Prostate gland (tissue), 2 donors: Measurements from ENCODE around the gene CLDN2. TPM values are rescaled to one million over a fixed set of nuclear protein-coding genes. Genes with fewer than 3 reads are reported as not detected.
A peak's percentile ranks its signal among the peaks of the same experiment; 100 is the strongest.

Experiments used
- DNase-seq: peaks from one replicate; pipeline ENCODE4 v3.0.0-alpha.2; 2019; ENCODE audit warnings: low spot score
- H3K27ac ChIP-seq, 2 donors: fragments of 200-600 bp; sonication (generic); 2 replicates each; pipeline ENCODE4 v1.5.1; 2017 to 2019
- H3K27me3 ChIP-seq: fragments of 200-600 bp; sonication (generic); replicated peaks from 2 replicates; pipeline ENCODE4 v1.5.1; 2019; ENCODE audit not compliant: insufficient read depth
- H3K36me3 ChIP-seq, 2 donors: fragments of 200-600 bp; sonication (generic); 1 replicate in 1 of 2; 2 replicates in 1 of 2; pipeline versions ENCODE4 v1.5.1 to v1.8.1; 2017 to 2019
- H3K4me1 ChIP-seq: fragments of 200-600 bp; sonication (generic); replicated peaks from 2 replicates; pipeline ENCODE4 v1.5.1; 2019
- H3K4me3 ChIP-seq, 2 donors: fragments of 200-600 bp; sonication (generic); 2 replicates each; pipeline ENCODE4 v1.5.1; 2017 to 2019
- H3K9me3 ChIP-seq: fragments of 200-600 bp; sonication (generic); 2 replicates; pipeline ENCODE4 v1.5.1; 2017
- POLR2A ChIP-seq: fragments of 450-650 bp; IDR thresholded peaks from one replicate; pipeline ENCODE4 v1.6.1; 2016; ENCODE audit warnings: antibody characterized with exemption, mild to moderate bottlenecking
- POLR2AphosphoS5 ChIP-seq: sonication (generic); formaldehyde crosslinking; IDR thresholded peaks from one replicate; pipeline ENCODE4 v1.6.1; 2017; ENCODE audit warnings: antibody characterized with exemption
- WGBS: methylation state at CpG from one replicate; pipeline ENCODE4 v1.1.5; 2018; 5-methylcytosine and 5-hydroxymethylcytosine counted together
- intact Hi-C: fragments of 100-400 bp; cut with DNase I; formaldehyde crosslinking; loops from one replicate; pipeline ENCODE4 v1.14.2; 2022
- total RNA-seq, 2 donors: library from RNA; depleted of rRNA; stranded (reverse); fragments of >200 nt; gene quantifications; one replicate each; pipeline ENCODE4 v1.1.0, GENCODE V29; 2016
- TF ChIP-seq, protein P1 (sequence below), 4 experiments: fragments of 200-600 bp in 2 of 4; fragments of 450-650 bp in 2 of 4; sonication (generic) in 2 of 4; IDR thresholded peaks; 1 replicate in 3 of 4; 2 replicates in 1 of 4; pipeline ENCODE4 v1.5.1; 2016 to 2019; ENCODE audit warnings: antibody characterized with exemption in 4 of 4, mild to moderate bottlenecking in 2 of 4, moderate library complexity in 2 of 4

Gene CLDN2
- total RNA-seq, 2 donors from 2014 or later: 0.28 TPM; not detected in 1

DNA sequence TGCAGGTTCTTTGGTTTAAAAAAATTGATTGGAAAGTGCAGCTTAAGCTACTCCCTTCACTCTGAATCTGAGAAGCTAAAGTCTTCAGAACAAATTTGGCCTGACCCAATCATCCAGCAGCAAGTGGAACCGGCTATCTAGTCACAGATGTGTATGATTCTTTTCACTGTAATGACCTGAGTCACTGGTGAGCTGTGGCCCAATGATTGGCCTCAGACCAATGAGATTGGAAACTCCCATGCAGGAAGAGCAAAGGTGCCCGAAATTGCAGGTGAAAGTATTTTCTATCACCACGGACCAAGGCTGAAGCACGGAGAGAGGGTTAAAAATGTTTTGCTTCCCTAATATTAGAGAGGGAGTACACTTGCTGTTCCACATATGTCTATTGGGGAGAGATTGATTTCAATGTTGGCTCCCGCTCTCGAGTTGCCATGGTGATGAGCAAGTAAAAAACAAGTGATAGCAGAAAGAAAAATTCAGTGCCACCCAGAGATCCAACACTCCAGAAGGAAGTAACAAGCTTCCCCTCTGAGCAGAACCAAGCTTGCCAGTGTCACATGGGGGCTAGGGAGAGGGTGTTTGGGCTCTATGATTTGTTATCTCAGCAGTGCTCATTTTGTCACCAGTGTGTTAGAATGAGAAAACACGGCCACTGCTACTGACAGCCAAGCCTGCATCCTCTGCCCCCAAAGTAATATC is 28.3 kb upstream of the CLDN2 start:
- intact Hi-C loops: no loop called here
- no peak for TF ChIP-seq POLR2AphosphoS5
- TF ChIP-seq, protein P1, sequence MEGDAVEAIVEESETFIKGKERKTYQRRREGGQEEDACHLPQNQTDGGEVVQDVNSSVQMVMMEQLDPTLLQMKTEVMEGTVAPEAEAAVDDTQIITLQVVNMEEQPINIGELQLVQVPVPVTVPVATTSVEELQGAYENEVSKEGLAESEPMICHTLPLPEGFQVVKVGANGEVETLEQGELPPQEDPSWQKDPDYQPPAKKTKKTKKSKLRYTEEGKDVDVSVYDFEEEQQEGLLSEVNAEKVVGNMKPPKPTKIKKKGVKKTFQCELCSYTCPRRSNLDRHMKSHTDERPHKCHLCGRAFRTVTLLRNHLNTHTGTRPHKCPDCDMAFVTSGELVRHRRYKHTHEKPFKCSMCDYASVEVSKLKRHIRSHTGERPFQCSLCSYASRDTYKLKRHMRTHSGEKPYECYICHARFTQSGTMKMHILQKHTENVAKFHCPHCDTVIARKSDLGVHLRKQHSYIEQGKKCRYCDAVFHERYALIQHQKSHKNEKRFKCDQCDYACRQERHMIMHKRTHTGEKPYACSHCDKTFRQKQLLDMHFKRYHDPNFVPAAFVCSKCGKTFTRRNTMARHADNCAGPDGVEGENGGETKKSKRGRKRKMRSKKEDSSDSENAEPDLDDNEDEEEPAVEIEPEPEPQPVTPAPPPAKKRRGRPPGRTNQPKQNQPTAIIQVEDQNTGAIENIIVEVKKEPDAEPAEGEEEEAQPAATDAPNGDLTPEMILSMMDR (IDR thresholded peaks at IDR 0.05): no peak
- TF ChIP-seq POLR2A: no peak
- 71% methylated on average over 7 of the region's 7 CpGs for WGBS
- Histone ChIP-seq H3K27me3 (no peaks in the 10 kb centered on the region), H3K4me3 (no peak overlapping the region), H3K36me3 (no peaks in the 10 kb centered on the region), H3K27ac (no peak overlapping the region), H3K4me1 (no peaks in the 10 kb centered on the region), H3K9me3 (no peaks in the 10 kb centered on the region)
- no peak for DNase-seq

DNA sequence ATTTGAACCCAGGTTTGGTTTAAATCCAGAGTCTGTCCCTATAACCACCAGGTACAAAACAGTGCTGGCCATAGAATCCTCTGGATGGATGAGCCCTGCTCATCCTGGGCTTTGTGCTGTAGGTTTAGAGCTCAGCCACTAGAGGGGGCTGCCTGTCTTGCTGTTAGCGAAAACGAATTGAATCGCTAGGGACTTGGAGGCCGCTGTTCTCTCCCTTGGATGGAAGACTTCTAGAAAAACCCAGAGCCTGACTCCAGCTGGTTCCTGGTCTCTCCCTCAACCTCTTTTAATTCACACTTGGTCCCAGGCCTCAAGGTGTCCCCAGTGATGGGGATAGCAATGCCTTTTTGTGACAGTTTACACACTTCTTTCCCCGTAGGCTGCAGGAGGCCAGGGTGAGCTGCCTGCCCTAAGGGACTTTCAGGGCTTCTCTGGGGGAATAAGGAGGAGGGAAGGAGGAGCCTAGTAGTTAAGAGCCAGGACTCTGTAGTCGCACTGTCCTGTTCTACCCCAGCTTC is 25.8 kb upstream of the CLDN2 start:
- 17% methylated on average over 6 of the region's 6 CpGs for WGBS
- no peaks in the 10 kb centered on the region for H3K36me3 ChIP-seq
- H3K27me3 ChIP-seq: no peaks in the 10 kb centered on the region
- no peak overlapping the region for H3K4me3 ChIP-seq
- no peak overlapping the region for H3K27ac ChIP-seq
- H3K9me3 ChIP-seq: no peaks in the 10 kb centered on the region
- TF ChIP-seq POLR2A: no peak
- TF ChIP-seq, protein P1 (IDR thresholded peaks at IDR 0.05): peak in 3 of 4 experiments; percentile 54 to 59 (median 58)
- no peaks in the 10 kb centered on the region for H3K4me1 ChIP-seq
- peak; percentile 15 for DNase-seq
- intact Hi-C loops: no loop called here

DNA sequence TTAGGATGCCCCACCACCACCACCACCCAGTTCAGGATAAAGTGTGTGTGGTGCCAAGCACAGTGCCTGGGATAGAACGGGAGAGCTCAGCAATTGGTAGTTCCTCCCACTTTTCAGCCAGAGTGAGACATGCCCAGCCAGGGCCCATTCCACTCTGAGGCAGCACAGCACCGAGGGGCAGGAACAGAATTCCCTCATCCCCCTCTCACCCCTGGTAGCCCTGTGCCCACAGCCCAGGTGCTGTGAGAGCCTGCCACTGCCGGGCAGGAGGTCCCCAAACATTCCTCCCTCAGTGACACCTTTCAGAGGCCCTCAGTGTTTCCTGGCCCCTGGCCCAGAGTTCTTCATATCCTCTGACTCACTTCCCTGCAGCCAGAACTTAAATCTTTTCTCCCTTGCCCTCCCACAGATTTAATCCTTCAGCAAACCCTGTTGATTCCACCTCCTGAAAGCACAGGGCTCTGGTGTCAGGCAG is 25.2 kb upstream of the CLDN2 start:
- Histone ChIP-seq H3K27ac (no peak overlapping the region), H3K27me3 (no peaks in the 10 kb centered on the region), H3K4me1 (no peaks in the 10 kb centered on the region), H3K36me3 (no peaks in the 10 kb centered on the region), H3K9me3 (no peaks in the 10 kb centered on the region), H3K4me3 (no peak overlapping the region)
- 55% methylated on average over 2 of the region's 3 CpGs for WGBS
- intact Hi-C loops: no loop called here
- TF ChIP-seq POLR2AphosphoS5 (no peak), POLR2A (no peak)
- TF ChIP-seq, protein P1 (IDR thresholded peaks at IDR 0.05): no peak
- DNase-seq: no peak

DNA sequence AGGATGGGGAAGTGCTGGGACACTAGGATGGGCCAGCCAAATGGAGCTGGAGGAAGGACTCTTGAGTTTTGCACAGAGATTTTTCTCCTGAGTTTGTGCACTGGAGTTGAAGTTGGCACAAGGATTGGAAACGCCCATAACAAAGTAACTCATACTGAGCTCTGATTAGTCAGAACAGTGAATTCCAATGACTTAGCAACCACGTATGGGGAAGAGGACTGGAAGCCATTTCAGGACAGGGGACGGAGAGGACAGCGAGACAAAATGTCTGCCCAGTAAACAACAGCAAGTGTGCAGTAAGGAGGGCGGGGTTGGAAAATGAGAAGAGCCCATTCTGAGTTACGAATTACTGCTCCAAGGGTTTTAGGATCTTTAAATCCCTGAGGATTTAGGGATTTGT is 22.9 kb upstream of the CLDN2 start:
- TF ChIP-seq POLR2AphosphoS5 (no peak), POLR2A (no peak)
- TF ChIP-seq, protein P1 (IDR thresholded peaks at IDR 0.05): no peak
- H3K27ac ChIP-seq: no peak overlapping the region
- WGBS: 83% methylated on average over 6 of the region's 6 CpGs
- no peaks in the 10 kb centered on the region for H3K27me3 ChIP-seq
- no peak overlapping the region for H3K4me3 ChIP-seq
- H3K36me3 ChIP-seq: no peaks in the 10 kb centered on the region
- H3K9me3 ChIP-seq: no peaks in the 10 kb centered on the region
- H3K4me1 ChIP-seq: no peaks in the 10 kb centered on the region
- DNase-seq: no peak
- intact Hi-C loops: no loop called here

DNA sequence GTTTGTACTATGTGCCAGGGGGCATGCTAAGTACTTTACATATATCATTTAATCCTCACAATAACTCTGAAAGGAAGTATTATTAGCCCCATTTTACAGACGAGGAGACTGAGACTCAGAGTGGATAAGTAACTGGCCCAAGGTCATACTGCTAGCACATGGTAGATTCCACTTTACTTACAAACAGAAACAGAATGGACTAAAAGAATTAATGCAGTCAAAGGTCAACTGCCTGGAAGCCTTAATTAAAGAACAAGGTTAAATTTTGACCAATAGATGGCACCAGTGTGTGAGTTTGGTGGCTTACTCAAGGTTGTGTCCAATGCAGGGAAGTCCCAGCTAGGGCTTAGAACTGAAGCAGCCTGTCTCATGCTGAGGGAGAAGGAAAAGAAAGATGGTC is 21.7 kb upstream of the CLDN2 start:
- no peak overlapping the region for H3K4me3 ChIP-seq
- H3K9me3 ChIP-seq: no peaks in the 10 kb centered on the region
- no peaks in the 10 kb centered on the region for H3K36me3 ChIP-seq
- no peak for DNase-seq
- H3K27me3 ChIP-seq: no peaks in the 10 kb centered on the region
- no peaks in the 10 kb centered on the region for H3K4me1 ChIP-seq
- TF ChIP-seq POLR2AphosphoS5: no peak
- TF ChIP-seq, protein P1 (IDR thresholded peaks at IDR 0.05): no peak
- no peak for TF ChIP-seq POLR2A
- intact Hi-C loops: no loop called here
- no peak overlapping the region for H3K27ac ChIP-seq
- 56% methylated on average over 1 of the region's 1 CpG for WGBS
